GM06990 (cell line): ENCODE data around the gene PPP1R13B.

Experiments used
- DNase-seq: peaks from one replicate; pipeline ENCODE4 v3.0.0-alpha.2; 2011; ENCODE audit not compliant: insufficient read length; ENCODE audit errors: extremely low read depth
- H3K27me3 ChIP-seq: replicated peaks from 2 replicates; pipeline ENCODE4 v1.6.0; 2011; ENCODE audit warnings: low read length; ENCODE audit not compliant: control insufficient read depth, insufficient read depth
- H3K36me3 ChIP-seq: 2 replicates; pipeline ENCODE4 v1.5.1; 2011; ENCODE audit warnings: low read length; ENCODE audit not compliant: control insufficient read depth, insufficient read depth
- H3K4me3 ChIP-seq: replicated peaks from 2 replicates; pipeline ENCODE4 v1.5.1; 2011; ENCODE audit warnings: low read depth, mild to moderate bottlenecking, control low read depth, low read length
- TF ChIP-seq, protein P1 (sequence below): IDR thresholded peaks from 2 replicates; pipeline ENCODE4 v1.5.1; 2011; ENCODE audit warnings: low read length, control low read depth, mild to moderate bottlenecking, inconsistent platforms; ENCODE audit not compliant: insufficient read depth, poor library complexity, severe bottlenecking

The PPP1R13B gene

GRCh38 chr14:103727313-103727980 is 119.9 kb downstream of the PPP1R13B start:
- DNase-seq: no peak
- TF ChIP-seq, protein P1, sequence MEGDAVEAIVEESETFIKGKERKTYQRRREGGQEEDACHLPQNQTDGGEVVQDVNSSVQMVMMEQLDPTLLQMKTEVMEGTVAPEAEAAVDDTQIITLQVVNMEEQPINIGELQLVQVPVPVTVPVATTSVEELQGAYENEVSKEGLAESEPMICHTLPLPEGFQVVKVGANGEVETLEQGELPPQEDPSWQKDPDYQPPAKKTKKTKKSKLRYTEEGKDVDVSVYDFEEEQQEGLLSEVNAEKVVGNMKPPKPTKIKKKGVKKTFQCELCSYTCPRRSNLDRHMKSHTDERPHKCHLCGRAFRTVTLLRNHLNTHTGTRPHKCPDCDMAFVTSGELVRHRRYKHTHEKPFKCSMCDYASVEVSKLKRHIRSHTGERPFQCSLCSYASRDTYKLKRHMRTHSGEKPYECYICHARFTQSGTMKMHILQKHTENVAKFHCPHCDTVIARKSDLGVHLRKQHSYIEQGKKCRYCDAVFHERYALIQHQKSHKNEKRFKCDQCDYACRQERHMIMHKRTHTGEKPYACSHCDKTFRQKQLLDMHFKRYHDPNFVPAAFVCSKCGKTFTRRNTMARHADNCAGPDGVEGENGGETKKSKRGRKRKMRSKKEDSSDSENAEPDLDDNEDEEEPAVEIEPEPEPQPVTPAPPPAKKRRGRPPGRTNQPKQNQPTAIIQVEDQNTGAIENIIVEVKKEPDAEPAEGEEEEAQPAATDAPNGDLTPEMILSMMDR: no peak
- Histone ChIP-seq H3K4me3 (no peak overlapping the region), H3K27me3 (no peaks in the 10 kb centered on the region), H3K36me3 (peaks cover 7% of the 10 kb centered on the region)

DNA sequence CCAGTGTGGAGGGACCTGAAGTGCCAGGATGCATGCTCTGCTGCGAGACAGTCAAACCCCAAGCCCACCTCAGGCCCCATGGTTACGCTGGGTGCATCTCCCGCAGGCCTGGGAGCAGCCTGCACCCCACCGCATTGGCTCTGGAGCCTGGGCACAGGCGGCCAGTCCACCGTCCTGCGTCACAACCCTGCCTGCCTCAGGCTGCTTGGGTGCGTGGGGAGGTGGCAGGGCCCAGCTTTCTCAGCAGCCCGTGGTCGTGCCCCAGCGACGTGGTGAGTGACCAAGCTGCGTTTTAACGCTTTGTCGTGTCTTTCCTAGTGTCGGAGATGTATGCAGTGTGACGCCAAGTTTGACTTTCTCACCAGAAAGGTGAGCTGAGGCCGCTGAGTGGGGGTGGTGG is 120.9 kb downstream of the PPP1R13B start:
- Histone ChIP-seq H3K4me3 (no peak overlapping the region), H3K27me3 (no peaks in the 10 kb centered on the region), H3K36me3 (peaks cover 5% of the 10 kb centered on the region)
- DNase-seq: no peak
- TF ChIP-seq, protein P1: no peak

DNA sequence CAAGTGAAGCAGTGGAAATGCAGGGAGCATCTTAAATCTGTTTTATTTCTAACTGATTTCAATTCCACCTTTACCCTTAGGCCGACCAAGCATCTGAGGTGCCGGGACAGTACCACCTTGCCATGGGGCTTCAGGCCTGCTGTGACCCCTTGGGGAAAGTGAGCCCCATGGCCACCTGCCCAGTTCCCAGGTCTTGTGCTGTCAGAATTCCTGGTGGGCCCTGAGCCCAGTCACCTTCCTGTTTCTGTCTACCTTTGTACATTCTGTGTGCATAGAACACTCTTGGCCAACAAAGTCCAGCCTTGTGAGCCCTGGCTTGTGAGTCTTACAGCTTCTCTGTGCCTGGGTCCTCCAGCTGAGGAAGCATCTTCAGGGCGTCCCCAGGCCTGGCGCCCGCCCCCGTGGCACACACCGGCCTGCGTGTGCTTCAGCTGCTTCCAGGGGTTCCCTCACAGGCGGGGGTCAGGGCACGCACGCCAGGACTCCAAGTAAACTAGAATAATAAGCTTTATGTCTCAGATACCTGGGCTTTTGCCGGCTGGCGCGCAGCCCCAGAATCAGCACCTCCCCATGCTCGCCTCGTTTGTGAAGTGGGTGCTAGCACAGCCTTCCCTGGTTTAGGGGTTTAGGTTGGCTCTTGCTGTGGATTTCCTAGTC is 121.5 kb downstream of the PPP1R13B start:
- Histone ChIP-seq H3K27me3 (no peaks in the 10 kb centered on the region), H3K36me3 (peaks cover 5% of the 10 kb centered on the region), H3K4me3 (no peak overlapping the region)
- no peak for DNase-seq
- TF ChIP-seq, protein P1: no peak

GRCh38 chr14:103725001-103725682 is 122.2 kb downstream of the PPP1R13B start:
- TF ChIP-seq, protein P1: no peak
- H3K36me3 ChIP-seq: peaks cover 4% of the 10 kb centered on the region

GRCh38 chr14:103724116-103724515 is 123.3 kb downstream of the PPP1R13B start:
- H3K27me3 ChIP-seq: no peaks in the 10 kb centered on the region
- no peak overlapping the region for H3K4me3 ChIP-seq
- DNase-seq: no peak
- TF ChIP-seq, protein P1: no peak
- H3K36me3 ChIP-seq: peaks cover 2% of the 10 kb centered on the region

More at GRCh38 chr14:103725001-103725682, 122.2 kb downstream of the PPP1R13B start:
- Histone ChIP-seq H3K27me3 (no peaks in the 10 kb centered on the region), H3K4me3 (no peak overlapping the region)
- no peak for DNase-seq
